Left colon (tissue), 2 donors: Measurements from ENCODE around the gene NT5M. TPM values are rescaled to one million over a fixed set of nuclear protein-coding genes. Genes with fewer than 3 reads are reported as not detected.
"Not testable (repeated sequence)": the region's sequence is repeated elsewhere in the genome, so short reads cannot be mapped to it uniquely, and the experiment has no call there.

Experiments used
- ATAC-seq: fragments of 200-7000 bp; cut with Tn5 transposase; one replicate; pipeline ENCODE4 v1.9.1; 2020; ENCODE audit warnings: mild to moderate bottlenecking, moderate library complexity
- DNase-seq, 2 donors: peaks; one replicate each; pipeline ENCODE4 v3.0.0-alpha.2; 2020
- intact Hi-C, 2 donors: fragments of 100-400 bp; cut with DNase I in 1 of 2; cut with micrococcal nuclease in 1 of 2; formaldehyde crosslinking; loops; one replicate each; pipeline versions ENCODE4 v1.11.2 to v1.14.0; 2022; cut with DNase I, micrococcal nuclease
- total RNA-seq, 2 donors: library from RNA; stranded (reverse); fragmentation: NEBNext Ultra II Directional; extraction: Animal tissue kit (Norgen Biotek cat#: 25700); gene quantifications; one replicate each; pipeline ENCODE4 v1.2.1, GENCODE V29; 2021
- donor health status: DM: no; HTN: no; CAD: no.
- donor health status: DM: yes; HTN: yes; CAD: no.

Gene NT5M
- total RNA-seq, 2 donors from 2014 or later, result 1.6 TPM

- ATAC-seq (peak; percentile 53), DNase-seq (peak; percentile 44 to 53)
- intact Hi-C loops, result no loop called here
Measured at GRCh38 chr17:17300624-17301568, 2.3 kb upstream of the NT5M start.

GRCh38 chr17:17301659-17302058 is 1.5 kb upstream of the NT5M start:
- DNase-seq, intact Hi-C loops, ATAC-seq: not testable (repeated sequence)

- DNase-seq (no peak), ATAC-seq (no peak)
- intact Hi-C loops, result no loop called here
Measured at GRCh38 chr17:17303847-17304490, 796 bp downstream of the NT5M start.

- intact Hi-C loops, result no loop called here
- no peak for DNase-seq
- no peak for ATAC-seq
Measured at GRCh38 chr17:17304521-17304985, 1.4 kb downstream of the NT5M start.

GRCh38 chr17:17305281-17305801 is 2.2 kb downstream of the NT5M start:
- intact Hi-C loops, result no loop called here
- ATAC-seq (peak; percentile 15), DNase-seq (peak in 1 of 2 donors; percentile 42)

GRCh38 chr17:17309356-17309755 is 6.2 kb downstream of the NT5M start:
- ATAC-seq (no peak), DNase-seq (no peak)
- intact Hi-C loops, result no loop called here

- peak; percentile 86 for ATAC-seq
- DNase-seq, result peak; percentile 34 to 65
- intact Hi-C loops, result no loop called here
Measured at GRCh38 chr17:17313350-17313991, 10.3 kb downstream of the NT5M start.

- no peak for ATAC-seq
- intact Hi-C loops, result no loop called here
- no peak for DNase-seq
Measured at GRCh38 chr17:17314501-17315071, 11.4 kb downstream of the NT5M start.

GRCh38 chr17:17315142-17315821 is 12.1 kb downstream of the NT5M start:
- intact Hi-C loops, result no loop called here
- ATAC-seq (peak; percentile 72), DNase-seq (peak in 1 of 2 donors; percentile 32)

GRCh38 chr17:17320188-17320910 is 17.2 kb downstream of the NT5M start:
- intact Hi-C loops, result no loop called here
- ATAC-seq (no peak), DNase-seq (no peak)

- DNase-seq (no peak), ATAC-seq (no peak)
- intact Hi-C loops, result no loop called here
Measured at GRCh38 chr17:17320911-17321220, 17.7 kb downstream of the NT5M start.

- intact Hi-C loops, result no loop called here
- ATAC-seq, result peak; percentile 39
- no peak for DNase-seq
Measured at GRCh38 chr17:17321356-17322025, 18.3 kb downstream of the NT5M start.

GRCh38 chr17:17322516-17323510 is 19.6 kb downstream of the NT5M start:
- DNase-seq (no peak), ATAC-seq (no peak)
- intact Hi-C loops, result no loop called here

GRCh38 chr17:17324616-17325015 is 21.4 kb downstream of the NT5M start:
- intact Hi-C loops, result no loop called here
- ATAC-seq (no peak), DNase-seq (no peak)

GRCh38 chr17:17325228-17325627 is 22.1 kb downstream of the NT5M start:
- DNase-seq, result no peak
- intact Hi-C loops, result no loop called here
- ATAC-seq, result no peak

GRCh38 chr17:17325816-17326215 is 22.6 kb downstream of the NT5M start:
- DNase-seq (no peak), ATAC-seq (no peak)
- intact Hi-C loops, result no loop called here
